HG02571 (cell line): ENCODE data around the gene LRRC17.
"Not testable (repeated sequence)": the region's sequence is repeated elsewhere in the genome, so short reads cannot be mapped to it uniquely, and the experiment has no call there.

Experiments
- ATAC-seq: cut with Tn5 transposase; IDR thresholded peaks from one replicate; pipeline ENCODE4 v1.9.1; 2021; ENCODE audit warnings: mild to moderate bottlenecking, moderate library complexity; ENCODE audit not compliant: unreplicated experiment

The LRRC17 gene

DNA sequence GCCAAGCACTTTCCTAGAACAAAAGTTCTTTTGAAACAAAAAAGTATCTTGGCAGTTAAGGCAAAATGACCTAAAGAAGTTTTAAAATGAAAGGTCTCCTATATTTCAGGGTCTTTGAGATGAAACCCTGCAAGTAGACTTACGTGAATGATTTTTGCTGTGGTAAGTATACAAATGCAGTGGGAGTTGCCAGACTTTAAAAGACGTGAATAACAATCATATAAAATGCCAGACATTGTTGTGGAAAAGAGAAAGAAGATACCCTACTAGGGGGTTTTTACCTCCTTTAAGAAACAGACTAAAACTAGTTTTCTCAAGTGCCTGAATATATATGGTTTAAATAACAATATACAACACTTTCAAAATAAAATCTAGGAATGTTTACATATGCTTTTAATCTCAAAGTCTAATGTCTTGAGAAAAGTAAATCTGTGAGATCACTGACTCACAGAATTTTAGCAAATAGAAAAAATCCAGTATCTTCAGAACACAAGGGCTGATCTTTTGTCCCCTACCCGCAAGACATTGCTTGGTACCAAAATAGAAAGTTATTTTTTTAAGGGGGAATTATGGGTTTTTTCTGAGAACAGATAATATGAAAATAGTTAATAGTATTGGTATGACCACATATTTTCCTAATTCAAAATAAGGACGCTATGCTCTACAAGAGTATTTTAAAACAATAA is 29.5 kb downstream of the LRRC17 start:
- no peak for ATAC-seq

DNA sequence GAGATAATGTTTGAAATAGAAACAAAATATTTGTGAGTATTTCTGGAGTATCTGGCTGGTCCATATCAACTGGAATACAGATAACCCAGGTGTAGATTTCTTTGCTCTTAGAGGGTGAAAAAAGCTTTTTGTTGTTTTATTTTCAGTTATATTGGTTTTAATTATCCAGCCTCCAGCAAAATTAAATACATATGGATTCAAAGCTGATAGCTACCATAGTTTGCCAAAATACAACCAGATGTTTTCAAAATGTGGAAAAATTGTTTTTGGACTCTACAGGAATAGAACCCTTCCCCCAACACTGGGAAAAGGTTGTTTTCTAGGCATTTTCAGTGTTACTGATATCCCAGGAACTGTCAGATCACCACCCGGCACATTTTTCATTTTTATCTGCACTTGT is 30.1 kb downstream of the LRRC17 start:
- no peak for ATAC-seq

DNA sequence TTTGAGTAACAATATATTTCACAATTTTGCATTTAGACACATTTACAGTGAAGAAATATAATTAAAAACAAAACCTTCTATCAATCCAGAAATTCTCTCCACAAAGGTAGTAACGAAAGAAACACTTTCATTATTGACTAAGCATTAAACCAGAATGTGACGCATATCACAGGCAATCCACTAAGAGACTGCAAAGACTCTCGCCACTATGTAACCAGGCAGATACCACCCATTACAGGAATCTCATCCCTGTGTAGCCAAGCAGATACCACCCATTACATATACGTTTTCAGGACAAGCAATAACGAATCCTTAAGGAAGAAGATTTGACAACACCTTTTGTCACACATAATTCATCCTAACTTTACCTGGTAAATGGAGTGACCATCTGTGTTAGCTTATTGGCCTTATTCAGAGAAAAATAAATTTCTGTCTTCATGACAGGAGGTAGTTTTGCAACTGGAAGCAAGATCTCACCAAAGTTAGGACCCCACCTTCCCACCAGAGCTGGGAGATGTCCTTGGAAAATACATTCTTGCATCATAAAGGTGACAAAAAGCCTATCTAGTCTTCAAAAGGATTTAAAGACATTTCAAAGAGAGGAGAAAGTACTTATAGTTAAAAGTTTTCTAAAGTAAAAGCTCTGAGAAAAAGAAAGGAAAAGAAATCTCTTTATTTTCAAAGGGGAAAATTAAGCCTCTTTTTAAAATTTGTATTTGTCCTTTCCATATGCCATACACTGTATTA is 30.8 kb downstream of the LRRC17 start:
- ATAC-seq: no peak

GRCh38 chr7:102944241-102944640 is 31.4 kb downstream of the LRRC17 start:
- no peak for ATAC-seq

GRCh38 chr7:102951839-102952238 is 39.0 kb downstream of the LRRC17 start:
- ATAC-seq: no peak

GRCh38 chr7:102953406-102953805 is 40.6 kb downstream of the LRRC17 start:
- no peak for ATAC-seq

GRCh38 chr7:102954359-102954758 is 41.6 kb downstream of the LRRC17 start:
- not testable (repeated sequence) for ATAC-seq

GRCh38 chr7:102958004-102958403 is 45.2 kb downstream of the LRRC17 start:
- ATAC-seq: not testable (repeated sequence)

- ATAC-seq: not testable (repeated sequence)
Measured at GRCh38 chr7:102961993-102962392, 49.2 kb downstream of the LRRC17 start.

DNA sequence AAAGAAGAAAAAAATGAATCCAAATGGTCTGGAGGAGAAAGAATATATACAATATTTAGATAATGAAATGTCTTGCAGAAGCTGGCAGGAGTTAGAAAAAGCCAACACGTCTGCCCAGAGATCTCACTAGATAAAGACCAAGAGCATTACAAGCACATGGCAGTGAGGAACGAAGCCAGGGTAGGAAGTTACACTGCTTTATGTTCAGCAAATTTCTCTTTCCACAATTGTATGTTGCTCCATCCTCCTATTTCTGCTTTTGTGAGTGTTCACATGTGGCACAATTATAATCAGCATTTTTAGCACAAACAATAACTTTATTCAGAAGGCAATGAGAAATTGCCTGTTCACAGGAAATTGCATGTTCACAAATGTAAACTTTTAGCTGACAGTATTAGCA is 53.7 kb downstream of the LRRC17 start:
- no peak for ATAC-seq

DNA sequence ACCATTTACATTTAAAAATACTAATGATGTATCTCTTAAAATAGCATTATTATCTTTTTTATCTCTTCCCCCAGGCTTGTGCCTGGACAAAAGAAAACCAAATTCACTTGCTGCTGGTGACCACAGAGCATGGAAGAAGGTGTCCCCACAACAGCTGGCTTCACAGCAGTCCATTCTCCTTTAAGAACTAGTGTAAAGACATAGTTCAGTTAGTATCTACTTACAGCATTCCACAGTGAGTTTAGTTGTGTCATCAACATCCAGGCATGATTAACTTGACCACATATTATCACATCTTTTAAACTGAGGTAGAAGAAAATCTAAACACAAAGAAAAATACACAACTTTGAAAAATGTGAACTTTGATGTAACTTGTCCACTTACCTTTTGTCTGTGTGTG is 55.0 kb downstream of the LRRC17 start:
- ATAC-seq: no peak

DNA sequence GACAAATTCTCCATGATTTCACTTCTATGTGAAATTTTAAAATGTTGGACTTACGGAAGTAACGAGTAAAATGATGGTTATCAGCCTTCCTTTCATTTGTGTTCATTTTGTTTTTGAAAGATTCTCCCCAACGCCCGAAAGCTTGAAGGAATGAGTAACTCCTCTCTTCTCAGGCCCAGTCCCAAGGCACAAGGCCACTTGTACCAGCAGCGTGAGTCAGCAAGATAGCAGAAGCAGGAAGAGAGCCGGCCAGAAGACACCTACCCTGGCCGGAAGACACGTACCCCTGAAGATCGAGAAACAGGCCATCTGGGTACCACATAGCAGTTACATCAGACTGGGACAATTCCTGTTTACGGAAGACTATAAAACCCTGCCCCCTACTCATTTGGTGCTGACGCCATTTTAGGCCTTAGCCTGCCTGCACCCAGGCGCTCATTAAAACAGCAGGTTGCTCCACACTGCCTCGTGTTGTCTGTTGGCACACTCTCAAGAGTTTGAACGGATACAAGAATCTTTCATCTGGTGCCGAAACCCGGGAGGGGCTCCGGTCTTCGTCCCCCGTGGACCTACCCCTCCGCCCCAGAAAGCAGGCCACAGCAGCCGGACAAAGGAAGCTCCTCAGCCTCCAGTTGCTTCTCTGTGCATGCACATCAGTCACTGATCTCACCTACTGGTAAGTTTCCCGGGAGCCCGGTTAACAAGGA is 60.4 kb downstream of the LRRC17 start:
- no peak for ATAC-seq

DNA sequence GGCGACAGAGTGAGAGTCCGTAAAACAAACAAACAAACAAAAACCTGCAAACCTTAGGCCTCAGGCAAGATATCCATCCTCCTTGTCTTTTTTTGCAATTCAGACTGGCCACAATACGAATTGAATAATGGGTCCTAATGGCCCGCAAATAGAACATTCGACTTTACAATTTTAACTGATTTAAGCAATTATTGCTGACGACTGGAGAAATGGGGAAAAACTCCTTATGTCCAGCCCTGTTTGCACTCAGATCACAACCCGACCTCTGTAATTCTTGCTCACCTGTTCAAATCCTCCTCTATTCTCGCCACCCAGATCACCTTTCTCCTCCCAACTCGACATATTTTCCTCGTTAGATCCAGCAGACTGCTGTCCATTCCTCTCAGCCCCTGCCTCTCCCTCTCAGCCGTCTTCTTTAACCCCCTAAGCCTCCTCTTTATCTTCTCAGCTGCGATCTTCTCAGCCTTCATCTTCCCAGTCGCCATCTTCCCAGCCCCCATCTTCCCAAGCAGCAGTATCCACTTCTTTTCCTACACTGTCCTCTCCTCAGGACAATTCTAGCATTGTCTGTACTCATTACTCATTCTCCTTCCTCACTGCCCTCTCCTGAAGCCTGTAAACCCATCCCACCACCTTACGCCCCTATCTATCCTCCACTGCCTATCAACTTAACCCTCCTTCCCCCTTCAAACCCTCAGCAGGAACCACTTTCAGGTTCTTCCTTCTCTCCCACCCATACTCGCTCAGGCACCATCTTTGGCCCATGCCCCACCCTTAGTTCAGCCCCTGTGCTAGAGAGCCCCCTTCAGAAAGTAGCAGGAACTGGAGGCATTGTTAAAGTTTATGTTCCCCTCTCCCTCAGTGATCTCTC is 61.8 kb downstream of the LRRC17 start:
- no peak for ATAC-seq

DNA sequence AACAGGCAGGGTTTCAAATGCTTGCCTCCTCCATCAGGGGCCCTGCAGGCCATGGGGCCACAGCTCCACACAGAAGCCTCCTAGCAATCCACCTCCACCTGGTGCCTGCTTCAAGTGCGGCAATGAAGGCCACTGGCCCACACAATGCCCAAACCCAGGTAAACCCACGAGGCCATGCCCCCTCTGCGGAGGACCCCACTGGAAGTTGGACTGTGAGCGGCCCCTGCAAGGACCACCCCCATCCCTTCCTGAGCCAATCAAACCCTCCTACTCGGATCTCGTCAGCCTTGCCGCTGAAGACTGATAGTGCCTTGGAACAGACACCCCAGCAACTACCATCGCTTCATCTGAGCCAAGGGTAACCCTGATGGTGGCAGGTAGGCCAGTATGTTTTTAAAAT is 63.1 kb downstream of the LRRC17 start:
- no peak for ATAC-seq

DNA sequence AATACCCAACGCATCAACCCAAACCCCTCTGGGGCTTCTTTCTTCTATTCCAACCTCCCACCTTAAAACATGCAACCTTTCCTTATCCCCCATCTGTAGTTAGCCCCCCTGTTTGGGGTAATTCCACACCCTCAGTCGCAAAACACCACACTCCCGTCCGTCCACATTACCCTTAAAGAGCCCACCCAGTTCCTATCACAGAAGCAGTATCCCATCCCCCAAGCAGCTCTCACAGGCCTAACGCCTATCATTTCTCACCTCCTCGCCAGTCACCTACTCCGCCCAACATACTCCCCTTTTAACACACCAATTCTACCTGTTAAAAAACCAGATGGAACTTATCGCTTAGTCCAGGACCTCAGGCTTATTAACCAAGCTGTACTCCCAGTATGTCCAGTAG is 63.7 kb downstream of the LRRC17 start:
- no peak for ATAC-seq

DNA sequence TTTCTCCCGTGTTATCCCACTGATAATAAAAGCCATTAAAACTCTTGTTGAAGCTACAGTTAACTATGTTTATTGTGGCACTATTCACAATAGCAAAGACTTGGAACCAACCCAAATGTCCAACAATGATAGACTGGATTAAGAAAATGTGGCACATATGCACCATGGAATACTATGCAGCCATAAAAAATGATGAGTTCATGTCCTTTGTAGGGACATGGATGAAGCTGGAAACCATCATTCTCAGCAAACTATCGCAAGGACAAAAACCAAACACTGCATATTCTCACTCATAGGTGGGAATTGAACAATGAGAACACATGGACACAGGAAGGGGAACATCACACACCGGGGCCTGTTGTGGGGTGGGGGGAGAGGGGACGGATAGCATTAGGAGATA is 64.8 kb downstream of the LRRC17 start:
- ATAC-seq: not testable (repeated sequence)

DNA sequence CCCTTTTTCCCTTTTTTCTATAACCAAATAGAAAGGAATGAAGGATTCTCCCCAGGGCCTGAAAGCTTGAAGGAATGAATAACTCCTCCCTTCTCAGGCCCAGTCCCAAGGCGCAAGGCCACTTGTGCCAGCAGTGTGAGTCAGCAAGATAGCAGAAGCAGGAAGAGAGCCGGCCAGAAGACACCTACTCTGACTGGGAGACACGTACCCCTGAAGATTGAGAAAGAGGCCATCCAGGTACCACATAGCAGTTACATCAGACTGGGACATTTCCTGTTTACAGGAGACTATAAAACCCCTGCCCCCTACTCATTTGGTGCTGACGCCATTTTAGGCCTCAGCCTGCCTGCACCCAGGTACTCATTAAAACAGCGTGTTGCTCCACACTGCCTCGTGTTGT is 65.5 kb downstream of the LRRC17 start:
- ATAC-seq: no peak

- ATAC-seq: no peak
Measured at GRCh38 chr7:102979670-102980069, 66.9 kb downstream of the LRRC17 start.

- no peak for ATAC-seq
Measured at GRCh38 chr7:102981451-102981850, 68.7 kb downstream of the LRRC17 start.

- no peak for ATAC-seq
Measured at GRCh38 chr7:102982235-102982634, 69.4 kb downstream of the LRRC17 start.

DNA sequence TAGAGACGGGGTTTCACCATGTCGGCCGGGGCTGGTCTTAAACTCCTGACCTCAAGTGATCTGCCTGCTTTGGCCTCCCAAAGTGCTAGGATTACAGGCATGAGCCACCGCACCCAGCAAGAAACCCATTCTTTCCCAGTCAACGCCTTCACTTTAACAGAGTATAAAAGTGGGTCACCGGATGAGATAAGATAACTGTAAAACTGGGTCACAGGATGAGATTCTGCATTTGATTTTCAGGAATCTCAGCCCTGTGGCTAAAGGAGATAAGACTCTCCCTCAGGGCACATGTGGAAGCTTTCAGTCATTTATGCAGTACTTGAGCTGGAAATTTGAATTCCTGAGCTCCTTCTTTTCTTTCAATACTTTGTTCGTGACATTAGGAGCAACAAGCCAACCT is 70.8 kb downstream of the LRRC17 start:
- ATAC-seq: no peak
